IMR-90 (cell line): ENCODE data around the gene S100A16. TPM values are rescaled to one million over a fixed set of nuclear protein-coding genes. Genes with fewer than 3 reads are reported as not detected.

Experiments
- ATAC-seq: fragments of 200-7000 bp; cut with Tn5 transposase; 2 replicates; pipeline ENCODE4 v1.9.1; 2020; ENCODE audit warnings: low read depth, mild to moderate bottlenecking, moderate library complexity
- BruUV-seq: library from RNA; stranded (reverse); fragments of 400-500 nt; replicated peaks from 2 replicates; lab custom pipeline; 2021; lab: Mats Ljungman, UMichigan
- CTCF ChIA-PET: fragments of 300-600 bp; formaldehyde crosslinking; extraction: SDS; loops from one replicate; lab custom pipeline; 2021; ENCODE audit warnings: antibody characterized with exemption; lab: Yijun Ruan, JAX
- POLR2A ChIA-PET: fragments of 300-600 bp; sonication (Branson Sonifier 250); formaldehyde crosslinking; loops from one replicate; lab custom pipeline; 2022; ENCODE audit warnings: antibody characterized with exemption; ENCODE audit not compliant: unreplicated experiment; lab: Charles Lee
- DNase-seq: peaks from one replicate; pipeline ENCODE4 v3.0.0; 2013
- H2AFZ ChIP-seq: replicated peaks from 2 replicates; pipeline ENCODE3; 2013; ENCODE audit warnings: low read length, mild to moderate bottlenecking; ENCODE audit not compliant: poor library complexity
- H2AK5ac ChIP-seq: 2 replicates; pipeline ENCODE4 v1.6.1; 2013; ENCODE audit warnings: low read depth, low read length, inconsistent platforms
- H2AK9ac ChIP-seq: replicated peaks from 2 replicates; pipeline ENCODE3; 2013; ENCODE audit warnings: mild to moderate bottlenecking, low read depth, low read length, moderate library complexity; ENCODE audit not compliant: poor library complexity
- H2BK120ac ChIP-seq: 2 replicates; pipeline ENCODE4 v1.6.1; 2013; ENCODE audit warnings: low read depth, low read length, inconsistent platforms
- H2BK15ac ChIP-seq: 3 replicates; pipeline ENCODE4 v1.6.1; 2013; ENCODE audit warnings: low read depth, low read length, inconsistent platforms
- H2BK20ac ChIP-seq: 2 replicates; pipeline ENCODE4 v1.6.1; 2013; ENCODE audit warnings: low read depth, mild to moderate bottlenecking, inconsistent platforms, low read length, moderate library complexity
- H2BK5ac ChIP-seq: 2 replicates; pipeline ENCODE4 v1.6.1; 2013; ENCODE audit warnings: mild to moderate bottlenecking, low read depth, low read length, inconsistent platforms; ENCODE audit not compliant: poor library complexity, severe bottlenecking
- H3K14ac ChIP-seq: replicated peaks from 2 replicates; pipeline ENCODE4 v1.6.1; 2013; ENCODE audit warnings: low read depth, low read length, inconsistent platforms
- H3K18ac ChIP-seq: 2 replicates; pipeline ENCODE4 v1.6.1; 2013; ENCODE audit warnings: low read depth, low read length, control low read depth
- H3K23ac ChIP-seq: 2 replicates; pipeline ENCODE4 v1.6.1; 2013; ENCODE audit warnings: low read depth, low read length, inconsistent platforms
- H3K27ac ChIP-seq: 2 replicates; pipeline ENCODE4 v1.5.1; 2013; ENCODE audit warnings: mild to moderate bottlenecking, control low read depth, low read length; ENCODE audit not compliant: insufficient read depth
- H3K27me3 ChIP-seq: 2 replicates; pipeline ENCODE4 v1.6.1; 2013; ENCODE audit warnings: low read length; ENCODE audit not compliant: control insufficient read depth, insufficient read depth
- H3K36me3 ChIP-seq: 2 replicates; pipeline ENCODE4 v1.6.1; 2013; ENCODE audit warnings: low read length, mixed read lengths; ENCODE audit not compliant: control insufficient read depth, insufficient read depth
- H3K4ac ChIP-seq: 2 replicates; pipeline ENCODE4 v1.6.1; 2013; ENCODE audit warnings: low read depth, low read length, inconsistent platforms
- H3K4me1 ChIP-seq: 2 replicates; pipeline ENCODE4 v1.6.1; 2013; ENCODE audit warnings: low read length, mixed read lengths; ENCODE audit not compliant: control insufficient read depth, insufficient read depth
- H3K4me2 ChIP-seq: 2 replicates; pipeline ENCODE4 v1.6.1; 2013; ENCODE audit warnings: low read depth, mild to moderate bottlenecking, control low read depth, low read length, moderate library complexity
- H3K4me3 ChIP-seq: 2 replicates; pipeline ENCODE4 v1.5.1; 2013; ENCODE audit warnings: low read depth, mild to moderate bottlenecking, control low read depth, low read length, moderate library complexity; ENCODE audit not compliant: insufficient read depth
- H3K56ac ChIP-seq: 2 replicates; pipeline ENCODE4 v1.6.1; 2013; ENCODE audit warnings: low read length, inconsistent platforms; ENCODE audit not compliant: insufficient read depth; ENCODE audit errors: extremely low read depth
- H3K79me1 ChIP-seq, 2 experiments: 2 replicates each; pipeline ENCODE4 v1.6.1; 2013; ENCODE audit warnings: low read length in 2 of 2, inconsistent platforms in 1 of 2, low read depth in 1 of 2
- H3K9ac ChIP-seq: 2 replicates; pipeline ENCODE4 v1.6.1; 2013; ENCODE audit warnings: low read depth, low read length, control low read depth
- H3K9me1 ChIP-seq: 2 replicates; pipeline ENCODE4 v1.6.1; 2013; ENCODE audit warnings: low read length, inconsistent platforms; ENCODE audit not compliant: insufficient read depth
- H3K9me3 ChIP-seq: 2 replicates; pipeline ENCODE4 v1.6.1; 2013; ENCODE audit warnings: low read length; ENCODE audit not compliant: control insufficient read depth, insufficient read depth
- H4K20me1 ChIP-seq: 2 replicates; pipeline ENCODE4 v1.6.1; 2013; ENCODE audit warnings: low read length, inconsistent platforms; ENCODE audit not compliant: insufficient read depth
- H4K5ac ChIP-seq: 2 replicates; pipeline ENCODE4 v1.6.1; 2013; ENCODE audit warnings: mild to moderate bottlenecking, low read depth, low read length, control low read depth
- H4K8ac ChIP-seq, 2 experiments: 2 replicates each; pipeline ENCODE4 v1.6.1; 2013; ENCODE audit warnings: low read depth in 2 of 2, low read length in 2 of 2, control low read depth in 1 of 2, inconsistent platforms in 1 of 2
- H4K91ac ChIP-seq: 2 replicates; pipeline ENCODE4 v1.6.1; 2013; ENCODE audit warnings: low read depth, low read length, inconsistent platforms; ENCODE audit not compliant: insufficient read depth
- BHLHE40 ChIP-seq: fragments of 150-350 bp; IDR thresholded peaks from 2 replicates; pipeline ENCODE4 v1.6.1; 2016; ENCODE audit warnings: mild to moderate bottlenecking, low read depth, low read length
- CEBPB ChIP-seq: IDR thresholded peaks from 2 replicates; pipeline ENCODE4 v1.6.1; 2012; ENCODE audit warnings: low read depth, low read length, improper control_type of control experiment
- CHD1 ChIP-seq: IDR thresholded peaks from 2 replicates; pipeline ENCODE4 v1.6.1; 2012; ENCODE audit warnings: low read depth, low read length, improper control_type of control experiment
- CTCF ChIP-seq: conservative IDR thresholded peaks from 2 replicates; pipeline ENCODE4 v1.5.1; 2012; ENCODE audit warnings: mild to moderate bottlenecking, low read depth, low read length, improper control_type of control experiment
- FOS ChIP-seq: fragments of 150-350 bp; IDR thresholded peaks from 2 replicates; pipeline ENCODE4 v1.6.1; 2016; ENCODE audit warnings: low read depth, low read length
- MAZ ChIP-seq: IDR thresholded peaks from 2 replicates; pipeline ENCODE4 v1.6.1; 2012; ENCODE audit warnings: low read depth, mild to moderate bottlenecking, low read length, improper control_type of control experiment, moderate library complexity, borderline replicate concordance
- MXI1 ChIP-seq: IDR thresholded peaks from 2 replicates; pipeline ENCODE4 v1.6.1; 2012; ENCODE audit warnings: low read depth, mild to moderate bottlenecking, low read length, moderate library complexity, borderline replicate concordance
- NFE2L2 ChIP-seq: fragments of 150-350 bp; IDR thresholded peaks from 2 replicates; pipeline ENCODE4 v1.6.1; 2016; ENCODE audit warnings: low read depth, mild to moderate bottlenecking, low read length
- POLR2A ChIP-seq: IDR thresholded peaks from 2 replicates; pipeline ENCODE4 v1.6.1; 2012; ENCODE audit warnings: mild to moderate bottlenecking, low read depth, low read length
- RAD21 ChIP-seq: IDR thresholded peaks from 2 replicates; pipeline ENCODE4 v1.6.1; 2012; ENCODE audit warnings: low read length, improper control_type of control experiment
- RCOR1 ChIP-seq: IDR thresholded peaks from 2 replicates; pipeline ENCODE4 v1.6.1; 2012; ENCODE audit warnings: mild to moderate bottlenecking, low read length, improper control_type of control experiment; ENCODE audit not compliant: insufficient replicate concordance
- RFX5 ChIP-seq: IDR thresholded peaks from 2 replicates; pipeline ENCODE4 v1.8.0; 2012; ENCODE audit warnings: low read depth, mild to moderate bottlenecking, low read length, moderate library complexity
- SMC3 ChIP-seq: fragments of 150-350 bp; IDR thresholded peaks from 2 replicates; pipeline ENCODE4 v1.6.1; 2016; ENCODE audit warnings: low read depth, mild to moderate bottlenecking, antibody characterized with exemption, low read length, moderate library complexity
- USF2 ChIP-seq: fragments of 150-350 bp; IDR thresholded peaks from 2 replicates; pipeline ENCODE4 v1.6.1; 2017; ENCODE audit warnings: mild to moderate bottlenecking, antibody characterized with exemption, low read length, low read depth
- WGBS, 2 experiments: methylation state at CpG; one replicate each; pipeline versions ENCODE4 v1.1.5 to v1.1.7; 2013; ENCODE audit warnings: missing lambda C conversion rate in 2 of 2; ENCODE audit not compliant: insufficient read length in 1 of 2; ENCODE audit errors: extremely low coverage in 2 of 2; 5-methylcytosine and 5-hydroxymethylcytosine counted together
- dilution Hi-C: fragments of 300-500 bp; cut with HindIII; formaldehyde crosslinking; loops from one replicate; pipeline ENCODE4 v1.14.3; 2018; ENCODE audit warnings: low sequenced_read_pairs; ENCODE audit not compliant: unreplicated experiment
- in situ Hi-C: fragments of 300-500 bp; cut with MboI; formaldehyde crosslinking; loops from 3 replicates; pipeline ENCODE4 v1.14.3; 2019; ENCODE audit warnings: low sequenced_read_pairs, inconsistent platforms, mixed read lengths
- intact Hi-C: fragments of 100-400 bp; cut with micrococcal nuclease; formaldehyde crosslinking; loops from 2 replicates; pipeline ENCODE4 v1.10.0; 2022
- polyA plus RNA-seq, 3 experiments: library from polyadenylated mRNA; depleted of rRNA; stranded (reverse); fragments of >200 nt; gene quantifications; 2 replicates each; pipeline ENCODE4 v1.2.3, GENCODE V29; 2012; ENCODE audit warnings: low replicate concordance in 1 of 3
- total RNA-seq: library from RNA; depleted of rRNA; stranded (reverse); fragments of >200 nt; gene quantifications from 2 replicates; pipeline ENCODE4 v1.2.3, GENCODE V29; 2012

S100A16 gene
- total and polyA plus RNA-seq, 2 of the 4 experiments (the other 2 are of a cell fraction) = 201 to 515 TPM

- Histone ChIP-seq H3K9me1 (no peaks in the 10 kb centered on the region), H3K27ac (no peak overlapping the region), H3K56ac (no peak overlapping the region), H2BK120ac (no peak overlapping the region), H2BK15ac (no peak overlapping the region), H3K9ac (no peak overlapping the region), H3K4me3 (no peak overlapping the region), H3K23ac (no peak overlapping the region), H2AK9ac (no peak overlapping the region), H2BK5ac (no peak overlapping the region), H2BK20ac (no peak overlapping the region), H3K4me1 (peaks cover 3% of the 10 kb centered on the region; the same call in 1 of the 2 replicates), H4K5ac (no peak overlapping the region), H3K79me1 (no peaks in the 10 kb centered on the region), H2AK5ac (no peak overlapping the region), H4K8ac (no peak overlapping the region), H3K14ac (no peak overlapping the region), H3K4ac (no peak overlapping the region), H3K9me3 (no peaks in the 10 kb centered on the region), H3K36me3 (no peaks in the 10 kb centered on the region), H4K91ac (no peak overlapping the region), H4K20me1 (no peaks in the 10 kb centered on the region), H3K4me2 (no peak overlapping the region), H3K18ac (no peak overlapping the region), H3K27me3 (no peaks in the 10 kb centered on the region), H2AFZ (no peak overlapping the region)
- CTCF ChIA-PET = interaction anchor here (0.9 kb wide), 1 partner anchor 11 kb away, joined by 3 read pairs; no protein-coding TSS in a partner anchor
- in situ Hi-C loops (no loop called here), intact Hi-C loops (no loop called here), dilution Hi-C loops (no loop called here)
- BruUV-seq = no TSS peak
- ATAC-seq (peak; percentile 70), DNase-seq (peak; percentile 47)
- POLR2A ChIA-PET = interaction anchor here (0.6 kb wide), 1 partner anchor 46 kb away, joined by 3 read pairs; no protein-coding TSS in a partner anchor
- TF ChIP-seq NFE2L2 = no peak
- TF ChIP-seq USF2 = no peak
- no peak for TF ChIP-seq CEBPB
- TF ChIP-seq RAD21 = no peak
- no peak for TF ChIP-seq CHD1
- TF ChIP-seq RCOR1 = no peak
- TF ChIP-seq FOS = no peak
- no peak for TF ChIP-seq POLR2A
- TF ChIP-seq RFX5 = no peak
- no peak for TF ChIP-seq CTCF
- TF ChIP-seq MXI1 = no peak
- no peak for TF ChIP-seq MAZ
- no peak for TF ChIP-seq BHLHE40
- no peak for TF ChIP-seq SMC3
- WGBS, 2 experiments = no CpG with 5 or more reads among the region's 2 CpGs
These were observed 24.5 kb downstream of the S100A16 start for GRCh38 chr1:153588482-153588881.
